Erythroblast (primary cell): ENCODE data around the gene USP17L5.
"Not testable (repeated sequence)": the region's sequence is repeated elsewhere in the genome, so short reads cannot be mapped to it uniquely, and the experiment has no call there.

Experiments used
- GATA1 ChIP-seq: IDR thresholded peaks from 2 replicates; pipeline ENCODE4 v1.6.1; 2011; ENCODE audit warnings: low read depth, mild to moderate bottlenecking, control low read depth, low read length, moderate library complexity
- POLR2A ChIP-seq: IDR thresholded peaks from 2 replicates; pipeline ENCODE4 v1.6.1; 2011; ENCODE audit warnings: mild to moderate bottlenecking, low read length

- TF ChIP-seq POLR2A, GATA1: not testable (repeated sequence)
These were observed 41.9 kb downstream of the USP17L5 start for GRCh38 chr4:9381012-9381534.
